Measurements from ENCODE around the gene RPS18.
A peak's percentile ranks its signal among the peaks of the same experiment; 100 is the strongest.
"Not testable (repeated sequence)": the region's sequence is repeated elsewhere in the genome, so short reads cannot be mapped to it uniquely, and the experiment has no call there.

The RPS18 gene

DNA sequence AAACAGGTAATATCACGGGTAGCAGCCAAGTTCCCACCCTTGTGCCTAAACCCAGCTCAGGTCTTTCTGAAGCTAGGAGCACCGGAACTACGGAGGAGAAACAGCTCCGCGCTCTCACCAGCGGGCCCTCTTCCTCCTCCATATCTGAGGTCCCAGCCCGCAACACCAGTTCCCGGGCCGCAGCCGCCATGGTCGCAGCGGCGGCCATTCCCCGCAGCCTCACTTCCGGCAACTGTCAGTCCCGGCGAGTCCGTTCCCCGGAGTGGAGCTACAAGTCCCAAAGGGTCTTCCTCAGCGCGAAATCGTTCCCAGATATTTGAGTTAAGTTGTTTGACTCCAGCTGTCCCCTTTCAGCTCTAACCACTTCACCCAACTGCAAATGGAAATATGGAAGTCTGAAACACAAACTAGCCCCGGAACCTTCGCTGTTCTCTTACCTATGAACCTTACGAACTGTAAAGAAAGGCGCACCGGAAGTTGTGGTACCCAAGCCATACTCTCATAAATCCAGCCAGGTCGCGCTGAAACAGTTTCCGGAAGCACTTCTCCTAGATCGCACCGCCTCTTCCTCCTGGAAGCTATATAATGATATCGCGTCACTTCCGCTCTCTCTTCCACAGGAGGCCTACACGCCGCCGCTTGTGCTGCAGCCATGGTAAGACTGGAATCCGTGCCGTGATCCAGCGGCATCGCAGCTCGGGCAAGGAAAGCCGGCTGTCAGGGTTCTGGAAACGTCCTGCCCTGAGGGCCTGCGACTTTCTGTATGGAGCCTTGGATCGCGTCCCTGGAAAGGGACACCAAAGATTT, at the start of gene RPS18, which contains the start of gene VPS52:
RPS18 (plus strand) TSS at position 608 of the 807 bp plus-strand sequence; CDS start at position 653, 45 bp downstream.
VPS52 (minus strand) TSS at position 409 of the 807 bp plus-strand sequence; CDS start at position 208, 201 bp downstream.
- Histone ChIP-seq H3K4me3 (ENCODE audit: low read length) (peak within 1 kb of the TSS; percentile 93), H3K79me2 (ENCODE audit: control insufficient read depth, low read length) (peaks cover 67% of the 10 kb centered on the region), H4K20me1 (ENCODE audit: control insufficient read depth, insufficient read depth, low read depth, low read length) (peaks cover 25% of the 10 kb centered on the region), H3K4me1 (ENCODE audit: control insufficient read depth, low read length) (peaks cover 42% of the 10 kb centered on the region), H3K27ac (ENCODE audit: low read depth, low read length) (peak within 1 kb of the TSS; percentile 80), H3K4me2 (ENCODE audit: low read length) (peak within 1 kb of the TSS; percentile 99), H3K27me3 (ENCODE audit: control insufficient read depth, low read length) (no peaks in the 10 kb centered on the region), H3K9me2 (replicated peaks; ENCODE audit: control insufficient read depth, low read length) (no peaks in the 10 kb centered on the region), H3K9me3 (ENCODE audit: control insufficient read depth, insufficient read depth, low read length) (no peaks in the 10 kb centered on the region), H3K36me3 (ENCODE audit: control insufficient read depth, low read length) (peaks cover 86% of the 10 kb centered on the region), H3F3A (ENCODE audit: control insufficient read depth, insufficient read depth) (peaks cover 48% of the 10 kb centered on the region)
- TF ChIP-seq, protein P1, sequence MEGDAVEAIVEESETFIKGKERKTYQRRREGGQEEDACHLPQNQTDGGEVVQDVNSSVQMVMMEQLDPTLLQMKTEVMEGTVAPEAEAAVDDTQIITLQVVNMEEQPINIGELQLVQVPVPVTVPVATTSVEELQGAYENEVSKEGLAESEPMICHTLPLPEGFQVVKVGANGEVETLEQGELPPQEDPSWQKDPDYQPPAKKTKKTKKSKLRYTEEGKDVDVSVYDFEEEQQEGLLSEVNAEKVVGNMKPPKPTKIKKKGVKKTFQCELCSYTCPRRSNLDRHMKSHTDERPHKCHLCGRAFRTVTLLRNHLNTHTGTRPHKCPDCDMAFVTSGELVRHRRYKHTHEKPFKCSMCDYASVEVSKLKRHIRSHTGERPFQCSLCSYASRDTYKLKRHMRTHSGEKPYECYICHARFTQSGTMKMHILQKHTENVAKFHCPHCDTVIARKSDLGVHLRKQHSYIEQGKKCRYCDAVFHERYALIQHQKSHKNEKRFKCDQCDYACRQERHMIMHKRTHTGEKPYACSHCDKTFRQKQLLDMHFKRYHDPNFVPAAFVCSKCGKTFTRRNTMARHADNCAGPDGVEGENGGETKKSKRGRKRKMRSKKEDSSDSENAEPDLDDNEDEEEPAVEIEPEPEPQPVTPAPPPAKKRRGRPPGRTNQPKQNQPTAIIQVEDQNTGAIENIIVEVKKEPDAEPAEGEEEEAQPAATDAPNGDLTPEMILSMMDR (IDR thresholded peaks at IDR 0.05; ENCODE audit: low read depth, low read length, poor library complexity, severe bottlenecking): no peak
- TF ChIP-seq EZH2phosphoT487 (IDR thresholded peaks at IDR 0.05; ENCODE audit: borderline replicate concordance, low read length): no peak

DNA sequence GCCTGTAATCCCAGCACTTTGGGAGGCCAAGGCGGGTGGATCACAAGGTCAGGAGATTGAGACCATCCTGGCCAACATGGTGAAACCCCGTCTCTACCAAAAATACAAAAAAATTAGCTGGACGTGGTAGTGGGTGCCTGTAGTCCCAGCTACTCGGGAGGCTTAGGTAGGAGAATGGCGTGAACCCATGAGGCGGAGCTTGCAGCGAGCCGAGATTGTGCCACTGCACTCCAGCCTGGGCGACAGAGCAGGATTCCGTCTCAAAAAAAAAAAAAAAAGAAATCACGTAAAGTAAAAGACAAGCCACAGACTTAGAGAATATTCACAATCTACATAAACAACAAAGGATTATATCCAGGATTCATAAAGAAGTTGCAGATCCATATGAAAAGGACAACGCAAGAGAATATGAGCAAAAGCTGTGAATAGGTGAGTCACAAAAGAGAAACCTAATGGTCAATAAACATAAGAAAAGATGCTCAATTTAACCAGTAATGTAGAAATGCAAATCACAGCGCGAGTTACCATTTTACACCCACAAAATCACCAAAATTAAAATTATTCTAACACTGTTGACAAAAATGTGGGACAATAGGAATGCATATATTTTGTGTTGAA, 45.3 kb upstream of the RPS18 start:
- peaks cover 30% of the 10 kb centered on the region for H3K27me3 ChIP-seq (ENCODE audit: control insufficient read depth, low read length)
- not testable (repeated sequence) for H3K4me1 ChIP-seq (ENCODE audit: control insufficient read depth, low read length); H3K36me3 ChIP-seq (ENCODE audit: control insufficient read depth, low read length); H3K4me3 ChIP-seq (ENCODE audit: low read length); H3K9me2 ChIP-seq (replicated peaks; ENCODE audit: control insufficient read depth, low read length); H3K27ac ChIP-seq (ENCODE audit: low read depth, low read length); H3K9me3 ChIP-seq (ENCODE audit: control insufficient read depth, insufficient read depth, low read length); H3K4me2 ChIP-seq (ENCODE audit: low read length); H4K20me1 ChIP-seq (ENCODE audit: control insufficient read depth, insufficient read depth, low read depth, low read length); H3F3A ChIP-seq (ENCODE audit: control insufficient read depth, insufficient read depth); H3K79me2 ChIP-seq (ENCODE audit: control insufficient read depth, low read length)

DNA sequence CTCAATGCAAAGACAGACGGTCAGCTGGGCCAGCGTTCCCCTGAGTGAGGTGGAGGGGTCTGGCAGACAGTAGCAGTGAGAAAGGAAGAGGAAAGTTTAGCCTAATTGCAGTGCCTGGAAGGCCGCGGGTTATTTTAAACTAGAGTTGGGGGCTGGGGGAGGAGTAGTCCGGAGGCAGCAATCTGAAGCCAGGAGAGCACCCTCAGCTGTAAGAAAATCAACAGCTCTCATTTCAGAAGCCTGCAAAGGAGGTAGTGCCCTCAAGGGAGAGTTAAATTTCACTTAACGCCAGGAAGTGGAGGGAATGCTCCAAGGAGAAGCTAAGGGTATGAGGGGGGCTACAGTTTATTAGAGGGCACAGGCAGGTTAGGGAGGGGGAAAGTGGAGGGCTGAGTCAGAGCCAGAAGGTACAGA, 36.6 kb upstream of the RPS18 start:
- Histone ChIP-seq H3F3A (ENCODE audit: control insufficient read depth, insufficient read depth) (no peaks in the 10 kb centered on the region), H3K9me2 (replicated peaks; ENCODE audit: control insufficient read depth, low read length) (no peaks in the 10 kb centered on the region), H4K20me1 (ENCODE audit: control insufficient read depth, insufficient read depth, low read depth, low read length) (no peaks in the 10 kb centered on the region), H3K4me2 (ENCODE audit: low read length) (no peak overlapping the region), H3K4me1 (ENCODE audit: control insufficient read depth, low read length) (no peaks in the 10 kb centered on the region), H3K36me3 (ENCODE audit: control insufficient read depth, low read length) (no peaks in the 10 kb centered on the region), H3K4me3 (ENCODE audit: low read length) (no peak overlapping the region), H3K9me3 (ENCODE audit: control insufficient read depth, insufficient read depth, low read length) (no peaks in the 10 kb centered on the region), H3K27ac (ENCODE audit: low read depth, low read length) (no peak overlapping the region), H3K79me2 (ENCODE audit: control insufficient read depth, low read length) (no peaks in the 10 kb centered on the region), H3K27me3 (ENCODE audit: control insufficient read depth, low read length) (peaks cover 42% of the 10 kb centered on the region)
- TF ChIP-seq, protein P1 (IDR thresholded peaks at IDR 0.05; ENCODE audit: low read depth, low read length, poor library complexity, severe bottlenecking): no peak
- no peak for TF ChIP-seq EZH2phosphoT487 (IDR thresholded peaks at IDR 0.05; ENCODE audit: borderline replicate concordance, low read length)

DNA sequence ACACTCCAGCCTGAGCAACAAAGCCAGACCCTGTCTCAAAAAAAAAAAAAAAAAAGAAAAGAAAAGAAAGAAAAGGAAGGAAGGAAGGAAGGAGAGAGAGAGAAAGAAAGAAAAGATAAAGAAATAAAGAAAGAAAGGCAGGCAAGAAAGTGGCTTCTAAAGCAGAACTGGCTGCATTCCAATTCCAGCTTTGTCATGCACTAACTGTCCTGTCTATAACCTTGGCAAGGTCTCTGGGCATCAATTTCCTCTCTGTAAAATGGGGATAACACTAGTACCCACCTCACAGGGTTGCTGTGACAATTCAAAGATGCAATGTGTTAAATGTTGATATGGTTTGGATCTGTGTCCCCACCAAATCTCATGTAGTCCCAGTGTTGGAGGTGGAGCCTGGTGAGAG, 35.5 kb upstream of the RPS18 start:
- Histone ChIP-seq H4K20me1 (ENCODE audit: control insufficient read depth, insufficient read depth, low read depth, low read length) (no peaks in the 10 kb centered on the region), H3K9me2 (replicated peaks; ENCODE audit: control insufficient read depth, low read length) (no peaks in the 10 kb centered on the region), H3K9me3 (ENCODE audit: control insufficient read depth, insufficient read depth, low read length) (no peaks in the 10 kb centered on the region), H3K4me3 (ENCODE audit: low read length) (no peak overlapping the region), H3K79me2 (ENCODE audit: control insufficient read depth, low read length) (no peaks in the 10 kb centered on the region), H3F3A (ENCODE audit: control insufficient read depth, insufficient read depth) (no peaks in the 10 kb centered on the region), H3K27ac (ENCODE audit: low read depth, low read length) (no peak overlapping the region), H3K4me2 (ENCODE audit: low read length) (no peak overlapping the region), H3K27me3 (ENCODE audit: control insufficient read depth, low read length) (peaks cover 38% of the 10 kb centered on the region), H3K36me3 (ENCODE audit: control insufficient read depth, low read length) (no peaks in the 10 kb centered on the region), H3K4me1 (ENCODE audit: control insufficient read depth, low read length) (no peaks in the 10 kb centered on the region)
- TF ChIP-seq, protein P1 (IDR thresholded peaks at IDR 0.05; ENCODE audit: low read depth, low read length, poor library complexity, severe bottlenecking): no peak
- TF ChIP-seq EZH2phosphoT487 (IDR thresholded peaks at IDR 0.05; ENCODE audit: borderline replicate concordance, low read length): no peak

Data from DOHH2 (cell line).